IPS-NIHi7 (cell line): ENCODE data around the gene VPS26B.
A peak's percentile ranks its signal among the peaks of the same experiment; 100 is the strongest.
"Not testable (repeated sequence)": the region's sequence is repeated elsewhere in the genome, so short reads cannot be mapped to it uniquely, and the experiment has no call there.

Experiments used
- DNase-seq: peaks from one replicate; pipeline ENCODE4 v3.0.0; 2012; ENCODE audit warnings: mixed read lengths; ENCODE audit errors: extremely low spot score

Gene VPS26B

DNA sequence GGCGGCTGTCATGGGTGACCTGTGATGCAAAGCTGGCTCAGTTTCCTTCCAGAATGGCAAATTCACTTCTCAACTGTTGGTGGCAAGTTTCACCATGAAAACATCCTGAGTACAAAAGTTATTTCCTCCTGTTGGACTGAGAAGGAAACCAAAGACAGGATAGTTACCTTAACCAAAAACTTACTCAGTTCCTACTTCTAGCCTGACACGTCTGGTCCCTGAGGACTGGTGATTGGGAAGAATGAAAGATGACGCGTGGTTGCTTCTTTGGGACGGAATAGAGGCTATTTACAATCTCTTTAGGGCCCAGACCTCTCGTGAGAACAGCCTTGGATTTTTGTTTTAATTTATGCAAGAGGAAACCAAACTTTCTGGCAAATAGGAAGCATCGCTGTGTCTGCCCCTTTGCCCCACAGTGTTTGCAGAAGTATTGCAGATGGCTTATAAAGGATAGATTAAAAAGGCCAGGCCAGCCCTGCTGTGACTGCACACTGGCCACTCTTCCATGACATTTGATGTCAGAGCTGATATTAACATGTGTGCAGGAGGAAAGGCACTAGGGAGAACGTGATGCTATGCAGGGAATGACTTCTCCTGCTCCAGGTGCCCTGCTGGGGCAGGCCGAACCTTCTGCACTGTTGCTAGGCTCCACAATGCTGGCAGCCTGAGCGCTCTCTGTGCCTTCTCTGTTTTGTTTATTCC is 7.6 kb downstream of the VPS26B start:
- no peak for DNase-seq

DNA sequence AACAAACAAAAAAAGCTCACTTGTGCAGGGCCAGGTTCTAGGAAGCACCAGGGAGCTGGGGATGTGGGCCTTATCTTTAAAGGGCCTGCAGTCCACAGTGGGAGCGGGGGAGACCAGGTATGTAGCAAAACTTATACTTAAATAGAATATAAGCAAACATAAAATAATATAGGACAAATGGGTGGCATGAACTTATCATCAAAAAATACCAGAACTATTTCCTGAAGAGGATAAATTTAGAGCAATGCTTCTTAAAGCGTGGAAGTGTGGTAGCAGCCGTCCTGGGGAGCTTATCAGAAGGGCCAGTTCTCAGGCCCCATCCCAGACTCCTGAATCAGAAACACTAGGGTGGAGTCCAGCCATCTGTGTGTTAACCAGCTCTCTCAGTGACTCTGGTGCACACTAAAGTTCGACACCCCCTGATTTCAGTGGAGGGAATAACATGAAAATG is 9.3 kb downstream of the VPS26B start:
- DNase-seq = no peak

- no peak for DNase-seq
Measured at GRCh38 chr11:134235399-134235798, 10.9 kb downstream of the VPS26B start.

- DNase-seq = no peak
Measured at GRCh38 chr11:134236834-134237556, 12.5 kb downstream of the VPS26B start.

GRCh38 chr11:134237557-134237922 is 13.1 kb downstream of the VPS26B start:
- no peak for DNase-seq

GRCh38 chr11:134238956-134239355 is 14.5 kb downstream of the VPS26B start:
- no peak for DNase-seq

GRCh38 chr11:134240592-134240991 is 16.1 kb downstream of the VPS26B start:
- DNase-seq = no peak

- DNase-seq = no peak
Measured at GRCh38 chr11:134242376-134242775, 17.9 kb downstream of the VPS26B start.

- no peak for DNase-seq
Measured at GRCh38 chr11:134243913-134244312, 19.4 kb downstream of the VPS26B start.

DNA sequence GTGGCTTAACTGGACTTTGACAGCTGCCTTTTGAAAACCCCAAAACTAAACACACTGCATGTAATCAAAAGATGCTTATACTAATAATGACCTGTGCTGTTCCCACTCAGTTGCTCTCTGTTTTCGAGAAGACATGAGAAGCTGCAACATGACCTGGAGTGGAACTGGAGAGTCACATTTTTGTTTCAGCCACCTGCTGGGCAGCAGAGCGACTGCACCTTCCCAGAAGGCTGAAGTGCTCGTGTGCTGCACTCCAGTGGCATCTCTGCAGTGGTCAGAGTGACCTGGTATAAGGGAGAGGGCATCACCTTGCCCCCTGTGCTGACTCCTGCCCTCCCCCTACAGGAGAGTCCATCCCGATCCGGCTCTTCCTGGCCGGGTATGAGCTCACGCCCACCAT is 20.1 kb downstream of the VPS26B start:
- DNase-seq = peak; percentile 43

DNA sequence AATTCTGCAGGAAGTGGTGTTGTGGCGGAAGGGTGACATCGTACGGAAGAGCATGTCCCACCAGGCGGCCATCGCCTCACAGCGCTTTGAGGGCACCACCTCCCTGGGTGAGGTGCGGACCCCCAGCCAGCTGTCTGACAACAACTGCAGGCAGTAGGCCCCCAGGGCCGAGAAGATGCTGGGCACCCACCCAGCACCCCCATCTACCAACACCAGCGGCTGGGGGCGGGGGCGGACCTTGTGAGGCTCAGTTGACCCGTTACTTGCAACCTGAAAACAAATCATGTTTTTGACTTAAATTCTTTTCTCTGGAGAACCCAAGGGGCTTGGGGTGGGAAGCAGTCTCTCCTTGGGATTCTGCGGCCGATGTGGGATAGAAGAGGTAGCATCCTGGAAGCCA is 21.0 kb downstream of the VPS26B start:
- DNase-seq = no peak

DNA sequence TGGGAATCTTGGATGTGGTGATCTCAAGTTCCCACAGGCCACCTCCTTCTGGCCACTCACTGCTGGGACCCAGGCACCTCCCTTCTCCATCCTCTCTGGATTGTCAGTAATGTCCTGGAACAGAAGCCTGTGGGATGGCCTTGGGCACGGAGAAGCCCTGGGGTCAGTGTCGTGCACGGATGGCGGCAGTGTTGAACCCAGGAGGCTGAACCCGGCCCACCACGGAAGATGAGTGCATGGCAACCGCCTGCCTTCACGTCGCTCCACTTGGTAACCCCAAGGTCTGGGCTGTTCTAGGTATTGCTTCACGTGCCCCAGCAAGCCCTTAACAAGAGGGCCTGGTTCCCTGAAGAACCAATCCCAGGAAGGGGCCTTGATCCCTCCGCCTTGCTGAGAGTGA is 21.6 kb downstream of the VPS26B start:
- no peak for DNase-seq

GRCh38 chr11:134246678-134247077 is 22.2 kb downstream of the VPS26B start:
- DNase-seq = no peak

DNA sequence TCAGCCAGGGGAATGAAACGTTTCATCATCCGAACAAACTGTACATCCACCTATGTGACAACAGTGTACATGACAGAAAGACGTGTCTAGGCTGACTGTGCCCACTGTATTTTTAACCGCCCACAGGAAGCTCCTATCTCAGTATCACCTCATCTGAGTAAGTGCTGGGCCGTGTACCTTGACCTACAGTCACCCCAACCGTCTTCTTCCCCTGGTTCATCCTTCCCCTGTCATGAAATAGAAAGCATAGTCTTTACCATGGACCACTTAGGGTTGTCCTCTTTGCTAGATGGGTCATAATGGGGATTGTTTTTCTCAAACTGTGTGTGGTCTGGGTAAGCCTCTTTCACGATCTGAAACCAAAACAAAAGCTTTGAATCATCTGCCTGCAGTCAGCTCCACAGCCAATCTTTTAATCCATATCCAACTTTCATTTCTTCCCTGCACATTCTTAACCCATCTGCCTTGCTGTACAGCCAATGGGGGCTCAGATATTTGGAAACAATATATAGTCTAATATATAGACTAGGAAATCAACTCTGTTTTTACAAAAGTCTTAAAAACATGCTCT is 24.5 kb downstream of the VPS26B start:
- no peak for DNase-seq

GRCh38 chr11:134250246-134250645 is 25.8 kb downstream of the VPS26B start:
- DNase-seq = no peak

- no peak for DNase-seq
Measured at GRCh38 chr11:134250675-134251074, 26.2 kb downstream of the VPS26B start.

- no peak for DNase-seq
Measured at GRCh38 chr11:134252346-134253187, 28.1 kb downstream of the VPS26B start.

- peak; percentile 99 for DNase-seq
Measured at GRCh38 chr11:134253188-134253993, 28.9 kb downstream of the VPS26B start, which contains the start of the genes ACAD8 and THYN1. Gene ACAD8 (plus strand): TSS chr11:134253568. CDS start chr11:134253601, 33 bp downstream. Gene THYN1 (minus strand): TSS chr11:134253352. CDS start chr11:134252882, 470 bp downstream.

GRCh38 chr11:134254433-134255183 is 30.1 kb downstream of the VPS26B start:
- no peak for DNase-seq

GRCh38 chr11:134255184-134255561 is 30.7 kb downstream of the VPS26B start:
- DNase-seq = not testable (repeated sequence)
